Sigmoid colon (tissue), 7 donors: Measurements from ENCODE around the gene ADD3. TPM values are rescaled to one million over a fixed set of nuclear protein-coding genes. Genes with fewer than 3 reads are reported as not detected.

Source experiments
- DNase-seq: peaks from one replicate; pipeline ENCODE4 v3.0.0-alpha.2; 2019
- H3K27ac ChIP-seq, 4 donors: fragments of 200-600 bp; sonication (generic); one replicate each; pipeline ENCODE4 v1.5.1; 2016 to 2019; ENCODE audit warnings: mild to moderate bottlenecking in 1 of 4
- H3K27me3 ChIP-seq, 3 donors: fragments of 200-600 bp; sonication (generic); one replicate each; pipeline ENCODE4 v1.5.1; 2019; ENCODE audit warnings: mild to moderate bottlenecking in 1 of 3
- H3K36me3 ChIP-seq, 4 donors: fragments of 200-600 bp; sonication (generic); one replicate each; pipeline ENCODE4 v1.5.1; 2016 to 2019
- H3K4me1 ChIP-seq, 4 donors: fragments of 200-600 bp; sonication (generic); one replicate each; pipeline ENCODE4 v1.5.1; 2017 to 2019
- H3K4me3 ChIP-seq, 4 donors: fragments of 200-600 bp; sonication (generic); one replicate each; pipeline ENCODE4 v1.5.1; 2017 to 2019; ENCODE audit warnings: mild to moderate bottlenecking in 2 of 4, moderate library complexity in 1 of 4
- H3K9me3 ChIP-seq, 4 donors: fragments of 200-600 bp in 3 of 4; sonication (generic) in 3 of 4; one replicate each; pipeline versions ENCODE4 v1.5.1 to v1.6.1; 2013 to 2019
- CTCF ChIP-seq, 4 experiments: fragments of 450-650 bp in 3 of 4; fragments of 200-600 bp in 1 of 4; IDR thresholded peaks; one replicate each; pipeline ENCODE4 v1.5.1; 2016 to 2019; ENCODE audit warnings: antibody characterized with exemption in 4 of 4, mild to moderate bottlenecking in 3 of 4, moderate library complexity in 2 of 4
- EP300 ChIP-seq, 4 donors: sonication (generic); formaldehyde crosslinking; IDR thresholded peaks; one replicate each; pipeline ENCODE4 v1.6.1; 2017; ENCODE audit warnings: antibody characterized with exemption in 4 of 4
- POLR2A ChIP-seq, 2 donors: fragments of 450-650 bp; IDR thresholded peaks; one replicate each; pipeline ENCODE4 v1.6.1; 2016; ENCODE audit warnings: antibody characterized with exemption in 2 of 2, mild to moderate bottlenecking in 2 of 2, moderate library complexity in 2 of 2
- POLR2AphosphoS5 ChIP-seq, 4 donors: sonication (generic); formaldehyde crosslinking; IDR thresholded peaks; one replicate each; pipeline ENCODE4 v1.6.1; 2017; ENCODE audit warnings: antibody characterized with exemption in 4 of 4
- WGBS, 2 donors: extraction: QIAGEN DNeasy Blood & Tissue Kit; methylation state at CpG; one replicate each; pipeline ENCODE4 v1.1.7; 2013; 5-methylcytosine and 5-hydroxymethylcytosine counted together
- intact Hi-C: fragments of 100-400 bp; cut with DNase I; formaldehyde crosslinking; loops from one replicate; pipeline ENCODE4 v1.15.1; 2023
- polyA plus RNA-seq, 3 donors: library from polyadenylated mRNA; stranded (reverse); fragments of 200-250 nt; gene quantifications; one replicate each; pipeline ENCODE4 v1.2.3, GENCODE V29; 2013
- total RNA-seq, 4 donors: library from RNA; depleted of rRNA; stranded (reverse); fragments of >200 nt; gene quantifications; one replicate each; pipeline ENCODE4 v1.1.0, GENCODE V29; 2016
- donor health status: healthy with polysubstance abuse.
- donor health status: Bipolar disorder and iron deficiency.
- donor health status: healthy.

The ADD3 gene
- total and polyA plus RNA-seq, 7 donors, result 29.6 to 145 (median 91.2) TPM

- no peak for TF ChIP-seq CTCF (IDR thresholded peaks at IDR 0.05)
- no peak for TF ChIP-seq POLR2AphosphoS5 (IDR thresholded peaks at IDR 0.05)
- no peak for TF ChIP-seq EP300 (IDR thresholded peaks at IDR 0.05)
- no peak for TF ChIP-seq POLR2A (IDR thresholded peaks at IDR 0.05)
- intact Hi-C loops, result no loop called here
- DNase-seq, result no peak
- H3K9me3 ChIP-seq, result no peaks in the 10 kb centered on the region
- H3K4me3 ChIP-seq, result no peak overlapping the region
- H3K36me3 ChIP-seq, result no peaks in the 10 kb centered on the region
- H3K4me1 ChIP-seq, result peaks cover 0 to 4% (median 0%) of the 10 kb centered on the region in 4 donors
- no peak overlapping the region for H3K27ac ChIP-seq
- H3K27me3 ChIP-seq, result peaks cover 0 to 29% (median 0%) of the 10 kb centered on the region in 3 donors
- 90 to 95% methylated on average over 5 of the region's 5 CpGs for WGBS, 2 donors
Observed at GRCh38 chr10:110174816-110175215, 167.0 kb downstream of the ADD3 start.

GRCh38 chr10:110175406-110175805 lies 167.6 kb downstream of the ADD3 start:
- intact Hi-C loops, result no loop called here
- H3K9me3 ChIP-seq, result no peaks in the 10 kb centered on the region
- 91 to 92% methylated on average over 2 of the region's 2 CpGs for WGBS, 2 donors
- no peaks in the 10 kb centered on the region for H3K36me3 ChIP-seq
- DNase-seq, result no peak
- H3K4me1 ChIP-seq, result peaks cover 0 to under 1% (median 0%) of the 10 kb centered on the region in 4 donors
- TF ChIP-seq POLR2AphosphoS5 (IDR thresholded peaks at IDR 0.05), result no peak
- TF ChIP-seq CTCF (IDR thresholded peaks at IDR 0.05), result no peak
- no peak for TF ChIP-seq POLR2A (IDR thresholded peaks at IDR 0.05)
- no peak for TF ChIP-seq EP300 (IDR thresholded peaks at IDR 0.05)
- H3K27ac ChIP-seq, result no peak overlapping the region
- no peak overlapping the region for H3K4me3 ChIP-seq
- peaks cover 0 to 23% (median 0%) of the 10 kb centered on the region in 3 donors for H3K27me3 ChIP-seq

DNA sequence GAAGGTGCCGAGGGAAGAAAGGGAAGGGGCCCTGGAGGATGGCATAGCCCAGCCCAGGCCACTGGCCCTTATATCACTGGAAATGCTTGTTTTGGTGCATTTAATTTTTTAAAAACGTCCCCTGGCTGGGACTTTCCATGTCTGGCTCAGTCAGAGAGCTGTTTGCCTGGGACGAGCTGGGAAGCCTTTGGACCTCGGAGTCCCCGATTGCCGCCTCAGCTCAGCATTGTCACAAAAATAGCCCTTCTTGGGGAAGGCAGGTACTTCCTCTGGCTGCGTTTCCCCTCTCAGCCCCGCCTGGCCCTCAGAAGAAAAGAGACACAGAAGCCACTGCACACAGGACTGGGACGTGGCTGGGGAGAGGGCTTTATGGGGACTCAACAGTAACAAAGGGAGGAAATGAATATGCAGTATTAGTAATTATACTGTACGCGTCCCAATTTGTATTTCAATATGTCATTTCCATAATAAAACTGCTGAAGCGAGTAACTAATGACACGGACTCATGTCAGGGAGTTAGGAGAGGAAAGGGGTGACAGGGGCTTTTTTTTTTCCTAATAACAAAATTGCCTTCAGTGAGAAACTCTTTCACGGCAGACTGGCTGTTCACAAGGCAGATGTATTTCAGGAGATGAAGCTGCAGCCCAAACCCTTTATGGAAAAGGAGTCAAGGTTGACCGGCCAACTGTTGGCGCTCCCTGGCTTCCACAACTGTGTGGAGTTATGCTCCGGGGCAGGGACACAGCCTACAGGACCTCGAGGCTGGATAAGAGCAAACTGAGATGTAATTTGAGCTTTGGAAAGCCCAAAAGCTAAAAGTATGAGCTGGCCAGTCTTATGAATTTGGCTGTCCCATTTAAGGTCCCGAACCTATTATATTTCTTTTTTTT lies 168.6 kb downstream of the ADD3 start:
- Histone ChIP-seq H3K27ac (no peak overlapping the region), H3K27me3 (peaks cover 0 to 13% (median 0%) of the 10 kb centered on the region in 3 donors), H3K4me3 (no peak overlapping the region), H3K4me1 (no peaks in the 10 kb centered on the region), H3K9me3 (no peaks in the 10 kb centered on the region), H3K36me3 (no peaks in the 10 kb centered on the region)
- intact Hi-C loops, result no loop called here
- TF ChIP-seq POLR2A (IDR thresholded peaks at IDR 0.05) (no peak), EP300 (IDR thresholded peaks at IDR 0.05) (no peak), POLR2AphosphoS5 (IDR thresholded peaks at IDR 0.05) (no peak), CTCF (IDR thresholded peaks at IDR 0.05) (no peak)
- WGBS, 2 donors, result 53 to 79% methylated on average over 19 of the region's 19 CpGs
- no peak for DNase-seq

DNA sequence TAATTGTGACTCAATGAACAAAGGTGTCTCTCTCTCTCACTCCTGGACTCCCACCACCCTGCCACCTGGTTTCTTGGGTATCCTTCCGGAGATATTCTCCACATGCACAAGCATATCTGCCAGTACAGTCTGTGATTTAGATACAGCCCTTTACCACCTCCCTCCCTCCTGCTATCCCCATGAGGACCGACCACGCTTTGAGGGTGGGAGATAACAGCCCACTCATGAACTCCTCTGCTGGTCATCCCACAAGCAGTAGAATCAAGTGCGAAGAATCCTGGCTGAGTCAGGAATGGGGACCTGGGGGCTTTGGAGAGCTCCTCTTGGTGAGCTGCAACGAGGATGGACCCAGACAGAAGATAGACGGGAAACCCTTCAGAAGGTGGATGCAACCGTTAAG lies 171.4 kb downstream of the ADD3 start:
- Histone ChIP-seq H3K27me3 (no peaks in the 10 kb centered on the region), H3K27ac (no peak overlapping the region), H3K36me3 (no peaks in the 10 kb centered on the region), H3K4me3 (no peak overlapping the region), H3K4me1 (no peaks in the 10 kb centered on the region), H3K9me3 (no peaks in the 10 kb centered on the region)
- WGBS, 2 donors, result 85 to 94% methylated on average over 7 of the region's 7 CpGs
- intact Hi-C loops, result no loop called here
- no peak for TF ChIP-seq EP300 (IDR thresholded peaks at IDR 0.05)
- DNase-seq, result no peak

- H3K4me3 ChIP-seq, result no peak overlapping the region
- H3K4me1 ChIP-seq, result no peaks in the 10 kb centered on the region
- DNase-seq, result no peak
- intact Hi-C loops, result no loop called here
- H3K27ac ChIP-seq, result no peak overlapping the region
- WGBS, 2 donors, result 94 to 95% methylated on average over 10 of the region's 10 CpGs
- no peaks in the 10 kb centered on the region for H3K9me3 ChIP-seq
- no peaks in the 10 kb centered on the region for H3K36me3 ChIP-seq
- TF ChIP-seq POLR2AphosphoS5 (IDR thresholded peaks at IDR 0.05), result no peak
- TF ChIP-seq POLR2A (IDR thresholded peaks at IDR 0.05), result no peak
- TF ChIP-seq EP300 (IDR thresholded peaks at IDR 0.05), result no peak
- no peaks in the 10 kb centered on the region for H3K27me3 ChIP-seq
Observed at GRCh38 chr10:110181451-110181850, 173.7 kb downstream of the ADD3 start.
